Activated naive CD4-positive, alpha-beta T cell treated with anti-CD3 and anti-CD28 coated beads, Interleukin-2, amount 50 U/mL, for 24 hours (primary cell): ENCODE results near the gene CLCN7.
"Not testable (repeated sequence)": the region's sequence is repeated elsewhere in the genome, so short reads cannot be mapped to it uniquely, and the experiment has no call there.

ENCODE experiments used
- H3K27ac Mint-ChIP-seq: one replicate; pipeline ENCODE4 v1.8.0; 2021; ENCODE audit warnings: mild to moderate bottlenecking, mixed read lengths
- H3K27me3 Mint-ChIP-seq: one replicate; pipeline ENCODE4 v1.8.0; 2021; ENCODE audit warnings: mixed read lengths
- H3K36me3 Mint-ChIP-seq: one replicate; pipeline ENCODE4 v1.8.0; 2021; ENCODE audit warnings: mixed read lengths
- H3K4me1 Mint-ChIP-seq: one replicate; pipeline ENCODE4 v1.8.0; 2021; ENCODE audit warnings: mixed read lengths
- H3K4me3 Mint-ChIP-seq: one replicate; pipeline ENCODE4 v1.8.0; 2021; ENCODE audit warnings: mild to moderate bottlenecking, mixed read lengths
- H3K9me3 Mint-ChIP-seq: one replicate; pipeline ENCODE4 v1.8.0; 2021; ENCODE audit warnings: mixed read lengths

CLCN7 gene

GRCh38 chr16:1494129-1494640 is 19.4 kb upstream of the CLCN7 start:
- Mint-ChIP-seq H3K4me1 (peaks cover 10% of the 10 kb centered on the region), H3K27ac (no peak overlapping the region), H3K9me3 (no peaks in the 10 kb centered on the region), H3K36me3 (peaks cover 7% of the 10 kb centered on the region), H3K4me3 (peak overlapping the region; percentile 97), H3K27me3 (no peaks in the 10 kb centered on the region)

DNA sequence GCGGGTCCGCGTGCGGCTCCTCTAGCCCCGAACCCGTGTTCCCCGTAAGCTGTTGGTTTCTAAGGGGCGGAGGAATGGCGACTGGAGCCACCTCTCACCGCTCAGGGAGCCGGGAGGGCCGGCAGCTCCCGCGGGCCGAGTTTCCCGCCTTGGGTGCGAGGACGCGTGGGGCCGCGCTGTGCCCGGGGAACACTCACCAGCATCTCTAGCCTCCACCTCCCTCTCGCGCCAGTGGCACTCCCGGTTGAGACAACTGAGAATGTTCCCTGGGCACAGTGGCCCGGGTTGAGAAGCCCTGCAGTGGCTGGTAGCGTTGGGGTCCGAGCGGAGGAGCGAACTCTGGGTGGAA is 18.9 kb upstream of the CLCN7 start:
- Mint-ChIP-seq H3K9me3 (no peaks in the 10 kb centered on the region), H3K36me3 (peaks cover 6% of the 10 kb centered on the region), H3K27ac (peak overlapping the region; percentile 84), H3K4me3 (peak overlapping the region; percentile 97), H3K27me3 (no peaks in the 10 kb centered on the region), H3K4me1 (peaks cover 10% of the 10 kb centered on the region)

DNA sequence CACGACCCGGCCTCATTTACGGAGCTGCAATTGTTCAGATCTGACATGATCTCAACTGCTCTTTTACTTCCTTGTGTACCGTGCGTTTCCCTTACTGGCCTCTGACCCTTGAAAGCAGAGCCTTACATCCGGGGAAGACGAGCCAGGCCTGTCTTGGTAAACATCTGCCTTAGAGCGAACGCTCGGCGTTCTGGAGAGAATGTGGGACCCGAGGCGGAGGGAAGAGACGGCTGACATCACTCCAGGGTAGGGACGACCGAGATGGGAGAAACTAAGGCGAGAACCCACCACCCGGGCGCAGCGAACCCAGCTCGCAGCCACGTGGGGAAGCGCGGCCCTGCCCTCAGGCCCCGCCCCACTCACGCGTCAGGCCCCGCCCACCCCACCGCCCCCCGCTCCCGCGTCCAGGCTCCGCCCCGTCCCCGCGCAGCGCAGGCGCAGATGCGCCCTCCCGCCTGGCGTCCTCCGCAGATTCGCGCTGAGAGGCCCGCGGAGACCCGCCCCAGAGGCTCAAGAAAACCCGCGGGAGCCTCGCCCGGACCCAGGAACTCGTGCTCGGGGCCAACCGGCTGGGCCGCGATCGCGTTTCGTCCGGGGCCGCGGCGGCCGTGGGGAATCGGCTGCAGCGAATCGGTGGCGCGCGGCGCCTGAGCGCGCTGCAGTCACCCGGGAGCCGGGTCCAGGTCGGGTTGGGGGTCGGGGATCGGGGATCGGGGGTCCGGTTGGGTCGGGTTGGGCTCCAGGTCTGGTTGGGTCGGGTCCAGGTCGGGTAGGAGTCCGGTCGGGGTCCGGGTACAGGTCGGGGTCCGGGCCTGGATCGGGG is 18.3 kb upstream of the CLCN7 start, which contains the start of gene TELO2:
Gene TELO2, plus strand, starts transcription at position 438 of the 823 bp plus-strand sequence. CDS start 922 bp downstream, outside the sequence.
- peaks cover 4% of the 10 kb centered on the region for H3K36me3 Mint-ChIP-seq
- H3K9me3 Mint-ChIP-seq: no peaks in the 10 kb centered on the region
- no peaks in the 10 kb centered on the region for H3K27me3 Mint-ChIP-seq

GRCh38 chr16:1492082-1492922 is 17.5 kb upstream of the CLCN7 start:
- H3K27me3 Mint-ChIP-seq: no peaks in the 10 kb centered on the region
- H3K4me3 Mint-ChIP-seq: peak overlapping the region; percentile 97
- peak overlapping the region; percentile 100 for H3K27ac Mint-ChIP-seq
- H3K4me1 Mint-ChIP-seq: peaks cover 10% of the 10 kb centered on the region
- H3K9me3 Mint-ChIP-seq: no peaks in the 10 kb centered on the region
- peaks cover 4% of the 10 kb centered on the region for H3K36me3 Mint-ChIP-seq

More for the DNA sequence above, 18.3 kb upstream of the CLCN7 start, which contains the start of gene TELO2:
- Mint-ChIP-seq H3K4me3 (peak within 1 kb of the TSS; percentile 97), H3K4me1 (peaks cover 10% of the 10 kb centered on the region), H3K27ac (peak within 1 kb of the TSS; percentile 100)

DNA sequence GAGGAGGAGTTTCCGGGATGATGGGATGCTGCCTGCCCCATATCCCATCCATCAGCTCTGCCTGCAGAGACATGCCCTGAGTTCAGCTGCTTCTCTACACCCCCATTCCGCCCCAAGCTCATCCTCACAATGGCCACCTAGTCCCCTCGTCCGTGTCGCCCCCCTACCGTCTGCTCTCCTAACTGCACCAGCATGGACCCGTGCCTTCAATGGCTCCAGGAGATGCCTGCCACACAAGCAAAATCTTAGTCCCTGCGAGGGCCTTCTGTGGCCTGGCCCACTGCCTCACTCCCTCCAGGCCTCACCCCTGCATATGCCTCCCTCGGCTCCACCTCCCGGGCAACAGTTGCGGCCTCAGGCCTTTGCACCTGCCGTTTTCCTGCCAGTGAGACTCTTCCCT is 16.5 kb upstream of the CLCN7 start:
- Mint-ChIP-seq H3K27ac (no peak overlapping the region), H3K4me3 (no peak overlapping the region), H3K27me3 (no peaks in the 10 kb centered on the region), H3K36me3 (no peaks in the 10 kb centered on the region), H3K4me1 (peaks cover 10% of the 10 kb centered on the region), H3K9me3 (no peaks in the 10 kb centered on the region)

- Mint-ChIP-seq H3K4me1 (peaks cover 10% of the 10 kb centered on the region), H3K9me3 (no peaks in the 10 kb centered on the region), H3K4me3 (no peak overlapping the region), H3K27me3 (no peaks in the 10 kb centered on the region), H3K27ac (no peak overlapping the region), H3K36me3 (no peaks in the 10 kb centered on the region)
These were observed 14.2 kb upstream of the CLCN7 start for GRCh38 chr16:1489077-1489476.

DNA sequence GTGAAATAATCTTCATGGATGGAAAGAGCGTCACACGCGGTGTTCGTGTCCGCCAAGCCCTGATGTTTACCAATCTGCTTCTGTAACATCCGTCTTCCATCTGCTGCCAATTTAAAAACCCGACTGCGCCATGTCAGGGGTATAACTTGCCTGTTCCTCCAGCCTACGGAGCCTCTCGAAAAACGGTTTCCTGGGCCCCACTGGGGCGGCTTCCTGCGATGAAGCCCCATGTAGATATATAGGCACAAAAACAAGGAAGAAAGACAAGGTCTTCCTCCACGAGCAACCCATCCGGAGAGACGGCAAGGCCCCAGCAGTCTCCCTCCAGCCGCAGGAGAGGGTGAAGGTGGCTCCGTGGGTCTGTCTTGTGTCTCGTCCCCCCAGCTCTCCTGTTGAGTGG is 13.8 kb upstream of the CLCN7 start, which contains the start of gene PTX4:
Gene PTX4, minus strand, starts transcription at position 326 of the 400 bp plus-strand sequence. Its CDS starts 35 bp downstream, at position 291.
- H3K4me1 Mint-ChIP-seq: peaks cover 10% of the 10 kb centered on the region
- H3K4me3 Mint-ChIP-seq: no peak within 1 kb of the TSS
- H3K36me3 Mint-ChIP-seq: no peaks in the 10 kb centered on the region
- H3K9me3 Mint-ChIP-seq: no peaks in the 10 kb centered on the region
- no peaks in the 10 kb centered on the region for H3K27me3 Mint-ChIP-seq
- no peak within 1 kb of the TSS for H3K27ac Mint-ChIP-seq

GRCh38 chr16:1488054-1488601 is 13.3 kb upstream of the CLCN7 start:
- H3K27ac Mint-ChIP-seq: no peak overlapping the region
- H3K4me1 Mint-ChIP-seq: peaks cover 10% of the 10 kb centered on the region
- H3K36me3 Mint-ChIP-seq: no peaks in the 10 kb centered on the region
- no peaks in the 10 kb centered on the region for H3K27me3 Mint-ChIP-seq
- H3K4me3 Mint-ChIP-seq: no peak overlapping the region
- H3K9me3 Mint-ChIP-seq: no peaks in the 10 kb centered on the region

DNA sequence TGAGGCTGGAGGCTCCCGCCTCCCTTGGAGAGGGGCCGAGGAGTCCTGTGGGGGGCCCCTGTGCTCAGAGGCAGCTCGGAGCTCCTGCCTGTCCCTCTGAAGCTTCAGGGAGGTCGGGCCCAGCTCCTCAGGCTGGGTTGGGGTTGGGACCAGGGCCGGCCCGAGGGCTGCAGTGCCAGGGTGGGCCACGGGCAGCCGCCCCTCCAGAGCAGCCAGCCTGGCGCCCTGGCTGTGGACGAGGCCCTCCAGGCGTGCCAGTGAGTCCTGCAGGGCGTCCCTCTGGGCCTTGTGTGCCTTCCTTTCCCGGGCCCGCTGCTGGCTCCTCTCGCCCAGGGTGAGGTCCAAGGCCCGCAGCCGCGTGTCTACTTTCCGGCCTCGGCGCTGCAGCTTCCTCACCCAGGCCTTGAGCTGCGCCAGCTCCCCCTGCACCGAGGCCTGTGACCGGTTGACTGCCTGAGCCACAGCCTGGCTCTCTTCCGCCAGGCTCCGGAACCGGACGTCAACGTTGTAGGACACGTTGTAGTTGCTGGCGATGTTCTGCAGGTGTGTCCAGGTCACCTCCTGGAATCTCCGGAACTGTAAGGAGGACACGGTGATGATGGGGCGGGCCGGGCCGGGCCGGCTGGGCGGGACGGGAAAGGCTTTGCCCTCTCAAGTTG is 12.7 kb upstream of the CLCN7 start:
- Mint-ChIP-seq H3K4me3 (no peak overlapping the region), H3K27ac (no peak overlapping the region), H3K36me3 (no peaks in the 10 kb centered on the region), H3K9me3 (no peaks in the 10 kb centered on the region), H3K27me3 (no peaks in the 10 kb centered on the region), H3K4me1 (peaks cover 5% of the 10 kb centered on the region)

DNA sequence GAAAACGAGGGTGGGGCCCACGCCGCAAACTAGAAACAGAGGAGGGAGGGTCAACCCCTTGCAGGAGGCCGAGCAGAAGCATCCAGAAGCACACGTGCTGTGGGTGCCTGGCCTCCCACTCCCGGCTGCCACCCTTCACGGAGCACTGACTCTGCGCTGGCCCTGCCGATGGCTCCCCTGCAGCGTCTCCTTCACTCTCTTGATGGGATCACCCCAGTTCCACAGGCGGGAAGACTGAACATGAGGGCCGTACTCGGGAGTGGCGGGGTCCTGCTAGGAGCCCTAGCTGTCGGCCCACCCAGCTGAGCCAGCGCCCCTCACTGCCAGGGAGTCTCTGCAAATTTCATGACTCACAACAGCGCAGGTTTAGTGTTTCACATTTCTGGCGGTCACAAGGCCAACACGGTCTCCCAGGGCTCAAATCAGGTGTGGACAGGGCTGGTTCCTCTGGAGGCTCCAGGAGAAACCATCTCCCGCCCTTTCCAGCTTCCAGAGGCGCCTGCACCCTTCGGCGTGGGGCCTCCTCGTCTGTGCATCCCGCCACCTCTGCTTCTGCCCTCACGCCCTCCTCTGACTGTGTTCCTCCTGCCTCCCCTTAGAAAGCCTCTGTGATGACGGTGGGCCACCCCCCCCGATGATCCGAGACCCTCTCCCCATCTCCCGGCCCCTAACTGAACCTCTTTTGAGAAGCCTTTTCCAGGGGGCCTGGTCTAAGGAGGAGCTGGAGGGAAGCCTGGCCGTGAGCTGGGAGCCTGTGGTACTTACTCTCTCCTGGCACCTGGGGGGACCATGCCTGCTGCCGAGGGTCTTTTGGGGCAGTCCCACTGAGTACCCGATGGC is 11.9 kb upstream of the CLCN7 start:
- Mint-ChIP-seq H3K27me3 (no peaks in the 10 kb centered on the region), H3K27ac (no peak overlapping the region)

DNA sequence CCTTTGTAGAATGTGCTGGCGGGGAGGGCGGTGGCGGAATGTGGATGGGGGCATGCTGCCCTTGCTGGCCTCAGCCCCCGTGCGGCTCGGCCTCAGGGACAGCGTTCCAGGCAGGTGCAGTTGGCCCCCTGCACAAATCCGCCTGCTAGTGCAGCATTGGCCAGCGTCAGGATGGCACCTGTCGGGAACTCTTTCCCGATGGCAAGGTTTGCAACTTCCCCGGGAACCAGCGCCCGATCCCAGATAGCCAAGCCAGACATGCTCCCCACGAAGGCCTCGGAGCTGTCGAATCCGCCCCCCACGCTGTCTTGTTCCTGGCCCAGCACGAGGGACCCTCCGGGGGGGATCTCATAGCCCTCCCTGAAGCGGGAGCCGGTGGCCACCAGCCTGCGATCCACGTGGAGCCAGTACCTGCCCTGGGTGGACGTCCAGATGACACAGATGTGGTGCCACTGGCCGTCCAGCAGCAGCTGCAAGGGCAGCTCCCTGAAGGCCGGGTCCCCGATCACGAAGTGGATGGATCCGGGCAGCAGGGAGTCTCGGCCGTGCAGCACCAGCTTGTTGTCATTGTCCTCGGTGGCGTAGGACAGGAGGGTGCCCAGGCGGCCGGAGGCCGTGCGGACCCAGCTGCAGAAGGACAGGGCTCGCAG is 11.1 kb upstream of the CLCN7 start:
- Mint-ChIP-seq H3K36me3 (no peaks in the 10 kb centered on the region), H3K27me3 (no peaks in the 10 kb centered on the region), H3K4me3 (no peak overlapping the region), H3K4me1 (no peaks in the 10 kb centered on the region), H3K9me3 (no peaks in the 10 kb centered on the region), H3K27ac (no peak overlapping the region)

More for the DNA sequence above, 11.9 kb upstream of the CLCN7 start:
- Mint-ChIP-seq H3K36me3 (no peaks in the 10 kb centered on the region), H3K4me1 (no peaks in the 10 kb centered on the region), H3K9me3 (no peaks in the 10 kb centered on the region), H3K4me3 (no peak overlapping the region)

DNA sequence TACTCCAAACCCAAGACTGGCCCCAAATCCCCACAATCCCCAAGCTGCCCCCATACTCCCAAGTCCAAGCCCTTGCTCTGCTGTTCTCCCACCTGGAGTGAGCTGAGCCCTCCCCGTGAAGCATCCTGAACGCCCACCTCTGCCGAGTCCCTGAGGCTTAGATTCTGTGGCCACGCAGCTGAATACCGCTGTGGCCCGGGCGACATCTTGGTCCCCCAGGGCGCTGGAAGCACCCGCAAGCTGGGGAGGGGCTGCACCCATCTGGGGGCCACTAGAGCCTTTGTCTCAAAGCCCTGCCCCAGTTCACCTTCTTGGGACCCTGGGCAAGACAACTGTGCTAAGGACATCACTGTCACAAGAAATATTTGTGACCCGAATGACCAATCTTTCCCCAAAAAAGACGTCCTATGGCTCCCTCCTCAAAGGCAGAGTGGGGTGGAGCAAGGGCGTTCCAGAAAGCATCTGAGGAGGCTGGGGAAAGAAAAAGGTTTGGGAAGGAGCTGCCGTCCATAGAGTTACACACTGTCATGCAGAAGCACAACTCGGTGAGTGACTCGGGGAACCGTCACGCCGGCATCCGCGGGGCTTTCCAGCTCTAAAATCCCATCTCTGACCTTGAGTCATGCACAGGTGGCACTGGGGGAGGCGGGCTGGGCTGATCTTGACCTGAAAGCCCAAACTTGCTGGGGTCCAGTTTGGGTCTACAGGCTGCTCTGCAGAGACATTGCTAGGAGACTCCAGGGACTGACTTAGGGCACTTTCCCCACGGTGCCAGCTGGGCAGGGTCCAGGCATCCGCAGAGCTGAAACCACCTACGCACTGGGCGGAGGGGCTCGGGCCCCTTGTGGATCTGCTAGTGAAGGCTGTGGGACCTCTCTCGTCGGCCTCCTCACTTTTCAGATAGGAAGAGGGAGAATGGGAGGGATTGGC is 7.3 kb upstream of the CLCN7 start:
- Mint-ChIP-seq H3K9me3 (no peaks in the 10 kb centered on the region), H3K36me3 (no peaks in the 10 kb centered on the region), H3K27me3 (no peaks in the 10 kb centered on the region), H3K4me3 (no peak overlapping the region), H3K4me1 (no peaks in the 10 kb centered on the region), H3K27ac (no peak overlapping the region)

- not testable (repeated sequence) for H3K4me3 Mint-ChIP-seq, H3K36me3 Mint-ChIP-seq, H3K27me3 Mint-ChIP-seq, H3K9me3 Mint-ChIP-seq, H3K27ac Mint-ChIP-seq
- H3K4me1 Mint-ChIP-seq: peaks cover 10% of the 10 kb centered on the region
These were observed 4.1 kb upstream of the CLCN7 start for GRCh38 chr16:1478937-1479336.
